ENCODE measurements around the gene GPR61.

The GPR61 gene

DNA sequence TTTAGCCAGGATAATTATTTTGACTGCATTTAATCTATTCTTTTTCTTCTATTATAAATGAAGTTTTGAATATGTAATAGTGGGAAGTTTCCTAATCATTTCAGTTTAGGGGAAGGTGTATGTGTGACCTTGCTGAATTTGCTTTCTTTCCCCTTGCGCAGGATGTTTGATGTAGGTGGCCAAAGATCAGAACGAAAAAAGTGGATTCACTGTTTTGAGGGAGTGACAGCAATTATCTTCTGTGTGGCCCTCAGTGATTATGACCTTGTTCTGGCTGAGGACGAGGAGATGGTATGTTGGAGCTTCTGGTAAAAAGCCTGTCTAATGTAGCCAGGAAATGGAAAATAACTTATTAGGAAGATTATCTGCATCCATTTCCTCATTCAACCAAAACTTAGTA, 46.4 kb downstream of the GPR61 start:
- Histone ChIP-seq H3K4me2 (ENCODE audit: low read length) (no peak overlapping the region), H3K27me3 (ENCODE audit: control insufficient read depth, insufficient read depth, low read length) (no peaks in the 10 kb centered on the region), H3K4me3 (ENCODE audit: low read length) (no peak overlapping the region), H3K36me3 (ENCODE audit: insufficient read depth, low read length) (peaks cover 59% of the 10 kb centered on the region), H3K4me1 (ENCODE audit: control insufficient read depth, insufficient read depth, low read length) (no peaks in the 10 kb centered on the region), H3K9ac (ENCODE audit: low read depth, low read length) (no peak overlapping the region), H3K9me3 (replicated peaks; ENCODE audit: low read length) (no peaks in the 10 kb centered on the region)

DNA sequence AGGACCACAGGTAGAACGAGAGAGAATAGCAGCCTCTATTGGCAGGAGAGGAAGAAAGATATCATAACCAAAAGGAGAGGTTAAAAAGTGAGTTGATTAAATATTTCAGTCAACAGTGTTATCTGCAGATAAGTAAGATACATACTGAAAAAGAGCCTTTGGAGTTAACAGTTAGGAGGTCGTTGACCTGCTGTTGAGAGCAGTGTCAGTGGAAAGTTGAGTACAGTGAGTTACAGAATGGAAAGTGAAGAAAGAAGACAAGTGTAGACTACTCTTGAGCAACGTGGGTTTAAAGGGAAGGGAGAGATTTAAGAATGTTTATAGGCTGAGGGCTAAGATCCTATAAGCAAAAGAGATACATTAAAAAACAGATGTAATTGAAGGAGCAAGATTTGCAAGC, 49.5 kb downstream of the GPR61 start:
- H3K9me3 ChIP-seq (replicated peaks; ENCODE audit: low read length): no peaks in the 10 kb centered on the region
- H3K4me2 ChIP-seq (ENCODE audit: low read length): no peak overlapping the region
- no peaks in the 10 kb centered on the region for H3K4me1 ChIP-seq (ENCODE audit: control insufficient read depth, insufficient read depth, low read length)
- no peak overlapping the region for H3K9ac ChIP-seq (ENCODE audit: low read depth, low read length)
- H3K36me3 ChIP-seq (ENCODE audit: insufficient read depth, low read length): peaks cover 77% of the 10 kb centered on the region
- no peak overlapping the region for H3K4me3 ChIP-seq (ENCODE audit: low read length)
- H3K27me3 ChIP-seq (ENCODE audit: control insufficient read depth, insufficient read depth, low read length): no peaks in the 10 kb centered on the region

DNA sequence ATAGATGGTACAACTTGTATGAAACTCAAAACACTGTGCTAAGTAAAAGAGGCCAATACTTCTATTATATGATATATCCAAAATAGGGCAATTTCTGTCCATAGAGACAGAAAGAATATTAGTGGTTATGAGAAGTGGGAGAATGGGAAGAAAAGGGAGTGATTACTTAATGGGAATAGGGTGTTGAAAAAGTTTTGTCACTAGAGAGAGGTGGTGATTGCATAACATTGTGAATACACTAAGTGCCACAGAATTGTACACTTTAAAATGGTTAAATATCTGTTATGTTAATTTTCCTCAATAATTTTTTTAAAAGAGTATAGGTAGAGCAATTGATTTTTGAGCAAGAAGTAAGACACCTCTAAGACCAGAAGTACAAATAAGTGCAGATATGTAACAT, 50.0 kb downstream of the GPR61 start:
- H3K4me3 ChIP-seq (ENCODE audit: low read length): no peak overlapping the region
- H3K9ac ChIP-seq (ENCODE audit: low read depth, low read length): no peak overlapping the region
- no peaks in the 10 kb centered on the region for H3K4me1 ChIP-seq (ENCODE audit: control insufficient read depth, insufficient read depth, low read length)
- no peaks in the 10 kb centered on the region for H3K27me3 ChIP-seq (ENCODE audit: control insufficient read depth, insufficient read depth, low read length)
- no peak overlapping the region for H3K4me2 ChIP-seq (ENCODE audit: low read length)
- H3K9me3 ChIP-seq (replicated peaks; ENCODE audit: low read length): no peaks in the 10 kb centered on the region
- H3K36me3 ChIP-seq (ENCODE audit: insufficient read depth, low read length): peaks cover 76% of the 10 kb centered on the region

DNA sequence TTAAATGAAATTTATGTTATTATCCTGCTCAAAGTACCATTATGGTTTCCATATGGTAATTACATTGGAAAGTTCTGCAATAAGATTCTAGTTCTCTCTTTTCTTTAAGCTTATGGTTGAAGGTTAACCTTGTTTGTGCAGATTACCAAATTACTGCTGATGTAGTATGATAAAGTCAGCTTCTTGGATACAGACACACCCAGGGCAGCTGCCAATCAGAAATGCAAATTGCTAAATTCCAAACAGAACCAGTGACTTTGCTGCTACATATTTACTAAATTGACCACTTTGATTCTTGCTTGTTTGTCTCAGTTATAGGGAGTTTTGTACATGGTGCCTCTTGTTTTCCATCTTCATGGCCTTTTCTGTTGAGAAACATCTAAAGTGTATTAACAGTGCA, 53.2 kb downstream of the GPR61 start:
- no peaks in the 10 kb centered on the region for H3K9me3 ChIP-seq (replicated peaks; ENCODE audit: low read length)
- no peak overlapping the region for H3K4me3 ChIP-seq (ENCODE audit: low read length)
- H3K4me1 ChIP-seq (ENCODE audit: control insufficient read depth, insufficient read depth, low read length): peaks cover 13% of the 10 kb centered on the region
- H3K9ac ChIP-seq (ENCODE audit: low read depth, low read length): no peak overlapping the region
- no peak overlapping the region for H3K4me2 ChIP-seq (ENCODE audit: low read length)
- peaks cover 65% of the 10 kb centered on the region for H3K36me3 ChIP-seq (ENCODE audit: insufficient read depth, low read length)
- no peaks in the 10 kb centered on the region for H3K27me3 ChIP-seq (ENCODE audit: control insufficient read depth, insufficient read depth, low read length)

DNA sequence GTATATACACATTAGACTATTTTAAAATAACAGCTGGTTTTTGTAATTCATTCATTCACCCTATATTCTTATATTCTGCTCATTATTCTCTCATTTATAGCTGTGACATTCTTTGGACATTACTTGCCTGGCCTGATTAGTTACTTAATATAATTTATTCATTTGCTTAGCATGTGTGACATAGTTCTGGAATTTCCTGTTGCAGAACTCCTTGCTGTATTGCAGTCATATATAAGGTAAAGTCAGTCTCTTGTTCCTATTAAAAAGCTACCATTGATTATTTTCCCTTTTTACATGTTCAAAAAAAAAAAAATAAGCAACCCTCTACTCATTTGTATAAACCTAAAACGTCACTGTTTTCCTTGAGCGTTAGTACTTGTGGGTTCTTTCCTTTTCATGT, 55.9 kb downstream of the GPR61 start:
- peaks cover 59% of the 10 kb centered on the region for H3K36me3 ChIP-seq (ENCODE audit: insufficient read depth, low read length)

More for the DNA sequence above, 55.9 kb downstream of the GPR61 start:
- Histone ChIP-seq H3K4me3 (ENCODE audit: low read length) (no peak overlapping the region), H3K9me3 (replicated peaks; ENCODE audit: low read length) (no peaks in the 10 kb centered on the region), H3K4me1 (ENCODE audit: control insufficient read depth, insufficient read depth, low read length) (peaks cover 13% of the 10 kb centered on the region), H3K27me3 (ENCODE audit: control insufficient read depth, insufficient read depth, low read length) (no peaks in the 10 kb centered on the region), H3K4me2 (ENCODE audit: low read length) (no peak overlapping the region), H3K9ac (ENCODE audit: low read depth, low read length) (no peak overlapping the region)

Small RNA genes lying within 50 kb of the gene (small RNA-seq; reads per million reads assigned to genes)
- 21.0 reads per million, percentile 94 among the genes with 10 or more reads in this experiment for gene RNU6V
